MM.1S (cell line): ENCODE results near the gene PSD2.

Source experiments
- DNase-seq: peaks from one replicate; pipeline ENCODE4 v3.0.0-alpha.2; 2015
- H2AFZ ChIP-seq: fragments of 300-600 bp; sonication (generic); 2 replicates; pipeline ENCODE4 v1.6.0; 2016; ENCODE audit warnings: antibody characterized with exemption, low read length
- H3F3A ChIP-seq: fragments of 300-600 bp; sonication (generic); 2 replicates; pipeline ENCODE4 v1.6.1; 2016; ENCODE audit warnings: mild to moderate bottlenecking, antibody characterized with exemption, low read length, moderate library complexity, mixed read lengths; ENCODE audit not compliant: insufficient read depth
- H3K27ac ChIP-seq: fragments of 300-600 bp; sonication (generic); 2 replicates; pipeline ENCODE4 v1.5.1; 2016; ENCODE audit warnings: mild to moderate bottlenecking, low read length
- H3K27me3 ChIP-seq: fragments of 300-600 bp; sonication (generic); replicated peaks from 2 replicates; pipeline ENCODE4 v1.6.0; 2016; ENCODE audit warnings: low read length; ENCODE audit not compliant: insufficient read depth
- H3K36me3 ChIP-seq: fragments of 300-600 bp; sonication (generic); replicated peaks from 2 replicates; pipeline ENCODE4 v1.6.1; 2016; ENCODE audit warnings: mild to moderate bottlenecking, low read length, mixed read lengths; ENCODE audit not compliant: insufficient read depth
- H3K4me1 ChIP-seq: fragments of 300-600 bp; sonication (generic); 2 replicates; pipeline ENCODE4 v1.6.1; 2016; ENCODE audit warnings: low read length, mixed read lengths
- H3K4me2 ChIP-seq: fragments of 300-600 bp; sonication (generic); 2 replicates; pipeline ENCODE4 v1.6.0; 2016; ENCODE audit warnings: low read depth, low read length
- H3K4me3 ChIP-seq: fragments of 300-600 bp; sonication (generic); 2 replicates; pipeline ENCODE4 v1.5.1; 2016; ENCODE audit warnings: low read length, mixed read lengths
- H3K79me2 ChIP-seq: fragments of 300-600 bp; sonication (generic); 2 replicates; pipeline ENCODE4 v1.6.1; 2016; ENCODE audit warnings: mixed run types, low read length, mixed read lengths
- H3K9ac ChIP-seq: fragments of 300-600 bp; sonication (generic); 2 replicates; pipeline ENCODE4 v1.6.1; 2016; ENCODE audit warnings: low read length, mixed read lengths
- H3K9me2 ChIP-seq: fragments of 300-600 bp; sonication (generic); replicated peaks from 2 replicates; pipeline ENCODE4 v1.6.1; 2016; ENCODE audit warnings: mild to moderate bottlenecking, low read length, mixed read lengths; ENCODE audit not compliant: insufficient read depth
- H3K9me3 ChIP-seq: fragments of 300-600 bp; sonication (generic); replicated peaks from 2 replicates; pipeline ENCODE4 v1.6.1; 2016; ENCODE audit warnings: mild to moderate bottlenecking, low read length, mixed read lengths; ENCODE audit not compliant: insufficient read depth
- H4K20me1 ChIP-seq: fragments of 300-600 bp; sonication (generic); 2 replicates; pipeline ENCODE4 v1.6.1; 2016; ENCODE audit warnings: mild to moderate bottlenecking, low read length, moderate library complexity, mixed read lengths; ENCODE audit not compliant: insufficient read depth
- EZH2 ChIP-seq: fragments of 300-600 bp; sonication (generic); optimal IDR thresholded peaks from 2 replicates; pipeline ENCODE3; 2017; ENCODE audit warnings: low read depth, mild to moderate bottlenecking, antibody characterized with exemption, low read length, mixed read lengths
- EZH2phosphoT487 ChIP-seq: fragments of 300-600 bp; sonication (generic); IDR thresholded peaks from 2 replicates; pipeline ENCODE4 v1.6.1; 2018; ENCODE audit warnings: antibody characterized with exemption, low read length
- TF ChIP-seq, protein P1 (sequence below): fragments of 300-600 bp; sonication (generic); IDR thresholded peaks from 2 replicates; pipeline ENCODE4 v1.5.1; 2016; ENCODE audit warnings: antibody characterized with exemption, low read length, mixed read lengths

PSD2 gene

GRCh38 chr5:139839232-139839815, 43.7 kb downstream of the PSD2 start:
- H3K36me3 ChIP-seq = no peaks in the 10 kb centered on the region
- H2AFZ ChIP-seq = no peak overlapping the region
- DNase-seq = no peak
- no peaks in the 10 kb centered on the region for H4K20me1 ChIP-seq
- H3K9me3 ChIP-seq = no peaks in the 10 kb centered on the region
- H3K9me2 ChIP-seq = no peaks in the 10 kb centered on the region
- peaks cover 14% of the 10 kb centered on the region; the same call in 1 of the 2 replicates for H3K27me3 ChIP-seq
- H3K27ac ChIP-seq = no peak overlapping the region
- H3K4me2 ChIP-seq = no peak overlapping the region
- H3K4me1 ChIP-seq = no peaks in the 10 kb centered on the region
- TF ChIP-seq, protein P1, sequence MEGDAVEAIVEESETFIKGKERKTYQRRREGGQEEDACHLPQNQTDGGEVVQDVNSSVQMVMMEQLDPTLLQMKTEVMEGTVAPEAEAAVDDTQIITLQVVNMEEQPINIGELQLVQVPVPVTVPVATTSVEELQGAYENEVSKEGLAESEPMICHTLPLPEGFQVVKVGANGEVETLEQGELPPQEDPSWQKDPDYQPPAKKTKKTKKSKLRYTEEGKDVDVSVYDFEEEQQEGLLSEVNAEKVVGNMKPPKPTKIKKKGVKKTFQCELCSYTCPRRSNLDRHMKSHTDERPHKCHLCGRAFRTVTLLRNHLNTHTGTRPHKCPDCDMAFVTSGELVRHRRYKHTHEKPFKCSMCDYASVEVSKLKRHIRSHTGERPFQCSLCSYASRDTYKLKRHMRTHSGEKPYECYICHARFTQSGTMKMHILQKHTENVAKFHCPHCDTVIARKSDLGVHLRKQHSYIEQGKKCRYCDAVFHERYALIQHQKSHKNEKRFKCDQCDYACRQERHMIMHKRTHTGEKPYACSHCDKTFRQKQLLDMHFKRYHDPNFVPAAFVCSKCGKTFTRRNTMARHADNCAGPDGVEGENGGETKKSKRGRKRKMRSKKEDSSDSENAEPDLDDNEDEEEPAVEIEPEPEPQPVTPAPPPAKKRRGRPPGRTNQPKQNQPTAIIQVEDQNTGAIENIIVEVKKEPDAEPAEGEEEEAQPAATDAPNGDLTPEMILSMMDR = no peak
- no peak for TF ChIP-seq EZH2phosphoT487
- TF ChIP-seq EZH2 = no peak
- no peak overlapping the region for H3K4me3 ChIP-seq
- H3F3A ChIP-seq = no peaks in the 10 kb centered on the region
- no peaks in the 10 kb centered on the region for H3K79me2 ChIP-seq
- no peak overlapping the region for H3K9ac ChIP-seq

DNA sequence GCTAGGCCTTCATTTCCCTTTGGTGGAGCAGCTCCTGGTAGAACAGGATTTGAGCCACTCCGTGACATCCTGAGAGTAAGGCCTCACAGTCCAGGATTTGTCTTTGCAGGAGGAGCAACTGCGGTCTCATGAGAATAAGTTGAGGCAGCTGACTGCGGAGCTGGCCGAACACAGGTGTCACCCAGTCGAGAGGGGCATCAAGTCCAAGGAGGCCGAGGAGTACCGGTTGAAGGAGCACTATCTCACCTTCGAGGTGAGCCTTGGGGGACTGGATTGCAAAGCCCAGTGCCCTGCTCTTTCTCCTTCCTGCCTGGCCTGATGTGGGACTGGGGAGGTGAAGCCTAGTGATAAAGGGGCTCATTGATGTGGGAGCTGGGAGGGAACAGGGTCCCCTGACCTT, 44.3 kb downstream of the PSD2 start:
- no peaks in the 10 kb centered on the region for H4K20me1 ChIP-seq
- DNase-seq = no peak
- H3K4me1 ChIP-seq = no peaks in the 10 kb centered on the region
- no peak overlapping the region for H3K4me3 ChIP-seq
- TF ChIP-seq, protein P1 = no peak
- no peak for TF ChIP-seq EZH2
- no peak for TF ChIP-seq EZH2phosphoT487
- H3K4me2 ChIP-seq = no peak overlapping the region
- no peaks in the 10 kb centered on the region for H3K36me3 ChIP-seq
- H3F3A ChIP-seq = no peaks in the 10 kb centered on the region
- no peak overlapping the region for H2AFZ ChIP-seq
- H3K27ac ChIP-seq = no peak overlapping the region
- H3K79me2 ChIP-seq = no peaks in the 10 kb centered on the region
- no peaks in the 10 kb centered on the region for H3K9me3 ChIP-seq
- no peaks in the 10 kb centered on the region for H3K9me2 ChIP-seq
- no peak overlapping the region for H3K9ac ChIP-seq
- H3K27me3 ChIP-seq = peaks cover 18% of the 10 kb centered on the region; the same call in 1 of the 2 replicates

DNA sequence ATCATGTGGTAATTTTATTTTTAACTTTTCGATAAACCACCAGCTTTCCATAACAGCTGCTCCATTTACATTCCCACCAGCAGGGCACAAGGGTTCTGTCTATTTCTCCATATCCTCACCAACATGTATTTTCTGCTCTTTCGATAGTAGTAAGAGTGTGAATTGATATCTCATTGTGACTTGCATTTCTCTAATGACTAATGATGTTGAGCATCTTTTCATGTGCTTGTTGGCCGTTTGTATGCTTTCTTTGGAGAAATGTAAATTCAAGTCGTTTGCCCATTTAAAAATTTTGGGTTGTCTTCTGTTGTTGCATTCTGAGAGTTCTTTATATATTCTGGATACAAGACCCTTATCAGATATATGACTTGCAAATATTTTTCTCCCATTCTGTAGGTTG, 45.9 kb downstream of the PSD2 start:
- no peaks in the 10 kb centered on the region for H4K20me1 ChIP-seq
- no peak for TF ChIP-seq EZH2
- no peak for TF ChIP-seq EZH2phosphoT487
- TF ChIP-seq, protein P1 = no peak
- H3F3A ChIP-seq = no peaks in the 10 kb centered on the region
- no peaks in the 10 kb centered on the region for H3K4me1 ChIP-seq
- H3K79me2 ChIP-seq = no peaks in the 10 kb centered on the region
- peaks cover 34% of the 10 kb centered on the region for H3K27me3 ChIP-seq
- no peak overlapping the region for H3K4me2 ChIP-seq
- no peaks in the 10 kb centered on the region for H3K9me3 ChIP-seq
- no peak for DNase-seq
- H3K4me3 ChIP-seq = no peak overlapping the region
- no peak overlapping the region for H3K27ac ChIP-seq
- no peak overlapping the region for H2AFZ ChIP-seq
- no peak overlapping the region for H3K9ac ChIP-seq
- H3K36me3 ChIP-seq = no peaks in the 10 kb centered on the region
- no peaks in the 10 kb centered on the region for H3K9me2 ChIP-seq
